NCI-H748 (cell line): ENCODE results near the gene PIGQ.

ENCODE experiments used
- DNase-seq: peaks from one replicate; lab custom pipeline; 2025; ENCODE audit not compliant: unreplicated experiment; lab: John Stamatoyannopoulos, UW

Gene PIGQ

GRCh38 chr16:533391-534123 lies 36.2 kb upstream of the PIGQ start:
- DNase-seq = no peak

- no peak for DNase-seq
Observed at GRCh38 chr16:534135-534534, 35.6 kb upstream of the PIGQ start.

GRCh38 chr16:534856-535445 lies 34.8 kb upstream of the PIGQ start:
- DNase-seq = no peak

- no peak for DNase-seq
Observed at GRCh38 chr16:535446-536405, 34.0 kb upstream of the PIGQ start.

GRCh38 chr16:536746-537145 lies 33.0 kb upstream of the PIGQ start:
- DNase-seq = no peak

GRCh38 chr16:537415-538335 lies 32.1 kb upstream of the PIGQ start:
- DNase-seq = no peak

- DNase-seq = no peak
Observed at GRCh38 chr16:539901-540530, 29.8 kb upstream of the PIGQ start.

GRCh38 chr16:540645-541340 lies 29.0 kb upstream of the PIGQ start:
- no peak for DNase-seq

- no peak for DNase-seq
Observed at GRCh38 chr16:543301-544164, 26.2 kb upstream of the PIGQ start.

- no peak for DNase-seq
Observed at GRCh38 chr16:544517-544916, 25.3 kb upstream of the PIGQ start.

- peak; percentile 55 for DNase-seq
Observed at GRCh38 chr16:546909-547770, 22.6 kb upstream of the PIGQ start.

GRCh38 chr16:548586-548985 lies 21.2 kb upstream of the PIGQ start:
- DNase-seq = no peak

- no peak for DNase-seq
Observed at GRCh38 chr16:549544-550263, 20.1 kb upstream of the PIGQ start.

GRCh38 chr16:551210-551609 lies 18.6 kb upstream of the PIGQ start:
- no peak for DNase-seq

GRCh38 chr16:552171-552570 lies 17.6 kb upstream of the PIGQ start:
- DNase-seq = no peak

- DNase-seq = no peak
Observed at GRCh38 chr16:553601-554296, 16.0 kb upstream of the PIGQ start.

- DNase-seq = no peak
Observed at GRCh38 chr16:554297-554621, 15.5 kb upstream of the PIGQ start.
